Thyroid gland (tissue), 4 donors: ENCODE measurements around the gene LTBP3. TPM values are rescaled to one million over a fixed set of nuclear protein-coding genes. Genes with fewer than 3 reads are reported as not detected.

ENCODE experiments used
- DNase-seq, 2 donors: peaks; one replicate each; pipeline ENCODE4 v3.0.0-alpha.2; 2019
- H3K27ac ChIP-seq, 3 donors: fragments of 200-600 bp; sonication (generic); 1 replicate in 2 of 3; 2 replicates in 1 of 3; pipeline ENCODE4 v1.5.1; 2016 to 2019; ENCODE audit warnings: mild to moderate bottlenecking in 1 of 3, moderate library complexity in 1 of 3
- H3K27me3 ChIP-seq: fragments of 200-600 bp; sonication (generic); one replicate; pipeline ENCODE4 v1.5.1; 2019
- H3K36me3 ChIP-seq, 2 donors: fragments of 200-600 bp; sonication (generic); one replicate each; pipeline ENCODE4 v1.5.1; 2016 to 2019
- H3K4me1 ChIP-seq, 2 donors: fragments of 200-600 bp; sonication (generic); one replicate each; pipeline ENCODE4 v1.5.1; 2017 to 2019
- H3K4me3 ChIP-seq, 3 donors: fragments of 200-600 bp; sonication (generic); replicated peaks in 1 of 3; 1 replicate in 2 of 3; 2 replicates in 1 of 3; pipeline ENCODE4 v1.5.1; 2016; ENCODE audit warnings: mild to moderate bottlenecking in 1 of 3
- H3K9me3 ChIP-seq: fragments of 200-600 bp; sonication (generic); one replicate; pipeline ENCODE4 v1.5.1; 2017
- CTCF ChIP-seq, 6 experiments: fragments of 200-600 bp in 3 of 6; fragments of 450-650 bp in 3 of 6; sonication (generic) in 3 of 6; IDR thresholded peaks; one replicate each; pipeline ENCODE4 v1.5.1; 2016 to 2019; ENCODE audit warnings: antibody characterized with exemption in 6 of 6, mild to moderate bottlenecking in 2 of 6, inconsistent platforms in 1 of 6, moderate library complexity in 1 of 6
- POLR2A ChIP-seq, 2 donors: fragments of 450-650 bp; IDR thresholded peaks; one replicate each; pipeline ENCODE4 v1.6.1; 2017; ENCODE audit warnings: antibody characterized with exemption in 2 of 2, mild to moderate bottlenecking in 2 of 2, moderate library complexity in 1 of 2
- WGBS, 2 donors: methylation state at CpG; one replicate each; pipeline ENCODE4 v1.1.5; 2017; 5-methylcytosine and 5-hydroxymethylcytosine counted together
- intact Hi-C: fragments of 100-400 bp; cut with DNase I; formaldehyde crosslinking; loops from one replicate; pipeline ENCODE4 v1.15.1; 2023
- total RNA-seq, 4 donors: library from RNA; depleted of rRNA; stranded (reverse); fragments of >200 nt; gene quantifications; one replicate each; pipeline ENCODE4 v1.2.3, GENCODE V29; 2016

Gene LTBP3
- total RNA-seq, 4 donors from 2014 or later, result 195 to 277 (median 222) TPM

DNA sequence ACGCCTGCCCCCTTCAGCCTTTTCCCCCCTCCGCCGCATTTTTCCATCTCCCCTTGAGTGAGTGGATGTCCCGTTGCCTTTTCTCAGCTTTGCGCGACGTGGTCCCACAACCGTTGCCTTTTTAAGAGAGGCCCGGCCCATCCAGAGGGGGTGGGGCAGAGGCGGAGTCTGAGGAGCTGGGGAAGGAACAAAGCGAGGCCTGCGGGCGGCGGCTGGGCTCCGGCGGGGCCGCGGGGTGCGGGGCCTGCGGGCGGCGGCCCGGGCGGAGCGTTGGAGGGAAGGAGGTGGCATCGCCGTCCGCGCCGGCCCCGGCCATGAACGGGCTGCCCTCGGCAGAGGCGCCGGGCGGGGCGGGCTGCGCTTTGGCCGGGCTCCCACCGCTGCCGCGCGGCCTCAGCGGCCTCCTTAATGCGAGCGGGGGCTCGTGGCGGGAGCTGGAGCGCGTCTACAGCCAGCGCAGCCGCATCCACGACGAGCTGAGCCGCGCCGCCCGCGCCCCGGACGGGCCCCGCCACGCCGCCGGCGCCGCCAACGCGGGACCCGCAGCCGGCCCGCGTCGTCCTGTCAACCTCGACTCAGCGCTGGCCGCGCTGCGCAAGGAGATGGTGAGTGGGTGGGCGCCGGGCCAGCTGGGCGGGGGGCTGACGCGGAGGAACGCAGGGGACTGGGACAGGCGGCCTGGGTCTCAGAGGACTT lies 14.3 kb upstream of the LTBP3 start, which contains the start of gene FAM89B:
FAM89B (plus strand) TSS at position 183 of the 696 bp plus-strand sequence; CDS start at position 315, 132 bp downstream.
- 0% methylated on average over 40 to 46 of the region's 86 CpGs for WGBS, 2 donors
- peaks cover 52 to 71% of the 10 kb centered on the region in 2 donors for H3K4me1 ChIP-seq
- TF ChIP-seq CTCF (IDR thresholded peaks at IDR 0.05), result peak in 1 of 6 experiments; percentile 1
- peak in 1 of 2 donors; percentile 74 for TF ChIP-seq POLR2A (IDR thresholded peaks at IDR 0.05)
- H3K9me3 ChIP-seq, result no peaks in the 10 kb centered on the region
- intact Hi-C loops, result loop anchor here (2.0 kb wide), 1 partner anchor 30 kb away; no protein-coding TSS in a partner anchor
- H3K36me3 ChIP-seq, result no peaks in the 10 kb centered on the region
- DNase-seq, result peak; percentile 92 to 94
- H3K27me3 ChIP-seq, result no peaks in the 10 kb centered on the region
- H3K4me3 ChIP-seq, result peak within 1 kb of the TSS in 2 of 3 donors; percentile 31 to 62
- H3K27ac ChIP-seq, result peak within 1 kb of the TSS in 1 of 3 donors; percentile 81

DNA sequence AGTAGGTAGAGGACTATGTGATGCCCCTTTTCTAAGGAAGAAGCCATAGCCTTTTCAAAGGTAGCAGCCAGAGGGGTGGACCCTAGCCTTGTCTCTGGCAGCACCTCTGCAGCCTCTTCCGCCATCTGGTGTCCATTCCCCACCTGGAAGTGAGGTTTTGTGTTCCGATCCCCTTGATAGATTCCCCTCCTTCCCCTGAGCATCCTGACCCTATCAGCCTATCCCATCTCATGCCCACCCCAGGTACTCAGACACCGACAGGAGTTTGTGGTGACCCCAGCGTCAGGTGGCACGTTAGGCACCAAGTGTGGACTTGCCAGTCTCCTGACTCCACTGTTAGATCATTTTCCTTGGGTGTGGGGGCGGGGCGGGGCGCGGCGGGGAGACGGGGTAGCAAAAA lies 13.8 kb upstream of the LTBP3 start:
- Histone ChIP-seq H3K9me3 (no peaks in the 10 kb centered on the region), H3K4me1 (peaks cover 54 to 68% of the 10 kb centered on the region in 2 donors), H3K27me3 (no peaks in the 10 kb centered on the region), H3K36me3 (no peaks in the 10 kb centered on the region), H3K27ac (peak overlapping the region in 1 of 3 donors; percentile 49), H3K4me3 (peak overlapping the region in 1 of 3 donors; percentile 62)
- WGBS, 2 donors, result 10 to 13% methylated on average over 11 of the region's 11 CpGs
- intact Hi-C loops, result loop anchor here (2.0 kb wide), 1 partner anchor 29 kb away; no protein-coding TSS in a partner anchor
- peak in 4 of 6 experiments; percentile 10 to 22 (median 20) for TF ChIP-seq CTCF (IDR thresholded peaks at IDR 0.05)
- no peak for TF ChIP-seq POLR2A (IDR thresholded peaks at IDR 0.05)
- no peak for DNase-seq

GRCh38 chr11:65571420-65571819 lies 13.3 kb upstream of the LTBP3 start:
- 73 to 77% methylated on average over 9 of the region's 9 CpGs for WGBS, 2 donors
- Histone ChIP-seq H3K9me3 (no peaks in the 10 kb centered on the region), H3K27ac (no peak overlapping the region), H3K4me3 (peak overlapping the region in 1 of 3 donors; percentile 93), H3K36me3 (no peaks in the 10 kb centered on the region), H3K27me3 (no peaks in the 10 kb centered on the region), H3K4me1 (peaks cover 58 to 68% of the 10 kb centered on the region in 2 donors)
- no peak for DNase-seq
- no peak for TF ChIP-seq CTCF (IDR thresholded peaks at IDR 0.05)
- TF ChIP-seq POLR2A (IDR thresholded peaks at IDR 0.05), result no peak
- intact Hi-C loops, result no loop called here

DNA sequence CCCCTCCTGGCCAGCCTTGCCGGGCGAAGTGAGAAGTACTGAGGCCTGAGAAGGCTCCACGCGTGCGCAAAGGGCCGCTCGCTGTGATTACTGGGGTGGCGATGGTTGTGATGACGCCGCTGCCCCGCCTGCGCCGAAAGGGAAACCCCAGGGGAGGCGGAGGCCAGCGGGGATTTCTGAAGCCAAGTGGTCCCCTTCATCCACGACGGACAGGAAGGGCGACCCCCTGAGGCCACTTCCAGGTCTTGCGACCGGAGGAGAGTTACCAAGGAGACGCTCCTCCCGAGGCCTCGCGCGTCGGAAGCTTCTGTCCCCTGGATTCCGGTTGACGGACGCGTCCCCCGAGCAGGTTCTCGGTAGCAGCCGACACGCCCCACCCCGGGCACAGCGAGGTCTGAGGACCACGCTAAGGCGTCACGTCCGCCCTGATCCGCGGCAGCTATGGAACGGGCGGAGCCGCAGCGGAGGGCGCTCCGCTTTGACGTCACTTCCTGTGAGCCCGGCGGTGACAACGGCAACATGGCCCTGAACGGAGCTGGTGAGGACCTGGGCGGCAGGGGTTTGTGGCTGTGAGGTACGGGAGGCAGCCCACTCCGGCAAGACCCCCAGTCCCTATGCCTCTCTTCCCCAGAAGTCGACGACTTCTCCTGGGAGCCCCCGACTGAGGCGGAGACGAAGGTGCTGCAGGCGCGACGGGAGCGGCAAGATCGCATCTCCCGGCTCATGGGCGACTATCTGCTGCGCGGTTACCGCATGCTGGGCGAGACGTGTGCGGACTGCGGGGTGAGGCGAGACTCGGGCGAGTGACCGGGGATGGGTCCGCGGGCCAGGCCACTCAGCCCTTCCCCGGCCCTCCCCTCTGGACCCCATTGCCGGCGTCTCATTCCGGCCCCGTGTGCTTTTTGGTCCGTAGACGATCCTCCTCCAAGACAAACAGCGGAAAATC lies 12.1 kb upstream of the LTBP3 start, which contains the start of gene ZNRD2:
ZNRD2 (plus strand) TSS at position 505 of the 946 bp plus-strand sequence; CDS start at position 520, 15 bp downstream.
- Histone ChIP-seq H3K27me3 (no peaks in the 10 kb centered on the region), H3K4me3 (peak within 1 kb of the TSS; percentile 90 to 93 (median 91)), H3K4me1 (peaks cover 62 to 74% of the 10 kb centered on the region in 2 donors), H3K27ac (peak within 1 kb of the TSS; percentile 86 to 90 (median 90)), H3K36me3 (no peaks in the 10 kb centered on the region), H3K9me3 (no peaks in the 10 kb centered on the region)
- 0% methylated on average over 18 to 19 of the region's 89 CpGs for WGBS, 2 donors
- peak; percentile 99 for DNase-seq
- intact Hi-C loops, result no loop called here
- TF ChIP-seq POLR2A (IDR thresholded peaks at IDR 0.05), result peak in 1 of 2 donors; percentile 78
- peak in 4 of 6 experiments; percentile 41 to 66 (median 53) for TF ChIP-seq CTCF (IDR thresholded peaks at IDR 0.05)
